Activated T-helper 2 cell treated with anti-CD3 and anti-CD28 coated beads, Interferon-gamma antibody, Interleukin-2, Interleukin-4, amounts not matched to agents 10 μg/mL and 5 μg/mL and 100 μg/mL, durations not matched to agents 14 hours and 24 hours and 36 hours (primary cell): ENCODE data around the gene ASS1. TPM values are rescaled to one million over a fixed set of nuclear protein-coding genes. Genes with fewer than 3 reads are reported as not detected.

Source experiments
- DNase-seq: peaks from one replicate; pipeline ENCODE4 v3.0.0; 2021; ENCODE audit warnings: low spot score
- H3K27ac Mint-ChIP-seq: one replicate; pipeline ENCODE4 v1.8.0; 2021; ENCODE audit warnings: mixed read lengths
- H3K27me3 Mint-ChIP-seq: one replicate; pipeline ENCODE4 v1.8.0; 2021; ENCODE audit warnings: low read depth, mixed read lengths
- H3K36me3 Mint-ChIP-seq: one replicate; pipeline ENCODE4 v1.8.0; 2021; ENCODE audit warnings: low read depth, mixed read lengths
- H3K4me1 Mint-ChIP-seq: one replicate; pipeline ENCODE4 v1.8.0; 2021; ENCODE audit warnings: low read depth, mixed read lengths
- H3K4me3 Mint-ChIP-seq: one replicate; pipeline ENCODE4 v1.8.0; 2021; ENCODE audit warnings: low read depth, mild to moderate bottlenecking, moderate library complexity, mixed read lengths
- H3K9me3 Mint-ChIP-seq: one replicate; pipeline ENCODE4 v1.8.0; 2021; ENCODE audit warnings: mixed read lengths
- intact Hi-C: fragments of 100-400 bp; cut with micrococcal nuclease; formaldehyde crosslinking; loops from one replicate; pipeline ENCODE4 v1.15.1; 2023
- total RNA-seq: library from RNA; stranded (reverse); gene quantifications from 2 replicates; pipeline ENCODE4 v1.2.3, GENCODE V29; 2022

Gene ASS1
- total RNA-seq, 1 donor from 2014 or later, result 3.2 TPM

DNA sequence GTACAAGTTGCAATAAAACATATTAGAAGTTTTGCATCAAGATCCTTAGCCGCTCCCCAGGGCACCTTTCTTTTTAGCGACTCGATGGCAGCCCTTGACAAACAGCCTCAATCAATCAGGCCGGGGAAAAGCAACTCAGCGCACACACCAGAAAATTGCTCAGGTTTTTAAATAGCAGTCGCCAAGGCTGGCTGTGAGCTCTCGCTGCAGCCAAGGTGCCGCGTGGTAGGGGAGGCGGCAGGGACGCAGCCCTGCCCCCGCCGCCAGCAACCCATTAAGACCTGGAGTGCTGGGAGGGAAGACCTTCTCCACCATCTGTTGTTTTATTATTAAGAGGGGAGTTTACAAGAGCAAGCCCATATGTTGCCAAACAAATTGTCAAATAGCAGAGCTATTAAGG lies 22.6 kb downstream of the ASS1 start:
- Mint-ChIP-seq H3K27ac (no peak overlapping the region), H3K27me3 (peaks cover 24% of the 10 kb centered on the region), H3K4me3 (no peak overlapping the region), H3K4me1 (no peaks in the 10 kb centered on the region), H3K36me3 (no peaks in the 10 kb centered on the region), H3K9me3 (no peaks in the 10 kb centered on the region)
- intact Hi-C loops, result no loop called here
- DNase-seq, result no peak

DNA sequence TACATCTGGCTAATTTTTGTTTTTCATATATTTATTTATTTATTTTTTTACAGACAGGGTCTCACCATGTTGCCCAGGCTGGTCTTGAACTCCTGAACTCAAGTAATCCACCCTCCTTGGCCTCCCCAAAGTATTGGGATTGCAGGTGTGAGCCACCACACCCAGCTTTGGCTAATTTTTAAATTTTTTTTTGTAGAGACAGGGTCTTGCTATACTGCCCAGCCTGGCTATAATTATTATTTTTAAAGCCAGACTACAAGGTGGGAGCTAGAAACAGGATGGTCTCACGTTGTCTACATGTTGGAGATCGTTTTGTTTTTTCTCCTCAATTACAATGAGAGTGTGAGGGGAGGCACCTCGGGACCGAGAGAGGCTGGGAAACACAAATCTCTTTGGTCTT lies 23.8 kb downstream of the ASS1 start:
- no peak for DNase-seq
- H3K4me3 Mint-ChIP-seq, result no peak overlapping the region
- no peaks in the 10 kb centered on the region for H3K9me3 Mint-ChIP-seq
- intact Hi-C loops, result no loop called here
- H3K4me1 Mint-ChIP-seq, result no peaks in the 10 kb centered on the region
- no peaks in the 10 kb centered on the region for H3K36me3 Mint-ChIP-seq
- peaks cover 26% of the 10 kb centered on the region for H3K27me3 Mint-ChIP-seq
- no peak overlapping the region for H3K27ac Mint-ChIP-seq

DNA sequence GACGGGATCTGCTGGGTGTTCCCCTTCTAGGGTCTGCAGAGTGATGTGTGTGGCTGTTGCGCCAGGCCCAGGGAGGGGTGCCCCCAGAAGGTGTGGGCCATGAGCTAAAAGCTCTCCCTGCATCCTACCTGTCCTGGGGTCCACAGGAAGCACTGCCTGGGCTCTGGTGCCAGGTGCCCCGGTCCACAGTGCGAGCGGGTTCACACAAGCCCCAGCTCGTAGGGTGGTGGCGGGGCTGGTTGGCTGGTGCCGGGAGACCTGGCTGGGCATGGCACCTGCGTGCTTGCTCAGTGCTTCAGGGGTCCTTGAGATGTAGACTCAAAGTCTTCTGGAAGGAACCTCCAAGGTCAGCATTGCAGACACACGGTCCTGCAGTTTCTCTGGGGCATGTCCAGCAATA lies 25.5 kb downstream of the ASS1 start:
- intact Hi-C loops, result no loop called here
- H3K27ac Mint-ChIP-seq, result no peak overlapping the region
- no peak overlapping the region for H3K4me3 Mint-ChIP-seq
- no peak for DNase-seq
- peaks cover 26% of the 10 kb centered on the region for H3K27me3 Mint-ChIP-seq
- H3K36me3 Mint-ChIP-seq, result no peaks in the 10 kb centered on the region
- H3K9me3 Mint-ChIP-seq, result no peaks in the 10 kb centered on the region
- H3K4me1 Mint-ChIP-seq, result no peaks in the 10 kb centered on the region

DNA sequence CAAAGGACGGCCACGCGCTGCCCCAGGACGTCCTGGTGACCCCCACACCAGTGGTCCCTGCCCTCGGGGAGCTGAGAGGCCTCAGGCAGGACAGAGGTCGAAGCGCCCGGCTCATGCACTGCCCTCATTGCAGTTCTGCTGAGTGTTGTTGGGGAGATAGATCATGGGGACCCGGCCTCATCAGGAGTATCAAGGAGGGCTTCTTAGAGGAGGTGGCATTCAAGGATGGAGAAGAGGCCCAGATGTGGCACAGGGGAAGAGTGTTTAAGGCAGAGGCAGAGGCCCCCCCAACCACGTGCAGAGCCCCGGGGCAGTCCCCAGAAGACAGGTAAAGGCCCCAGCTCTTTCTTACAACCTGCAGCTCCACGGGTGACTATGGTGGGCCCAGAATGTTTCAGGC lies 26.2 kb downstream of the ASS1 start:
- intact Hi-C loops, result no loop called here
- no peak for DNase-seq
- H3K4me1 Mint-ChIP-seq, result no peaks in the 10 kb centered on the region
- no peak overlapping the region for H3K27ac Mint-ChIP-seq
- H3K9me3 Mint-ChIP-seq, result no peaks in the 10 kb centered on the region
- no peak overlapping the region for H3K4me3 Mint-ChIP-seq
- peaks cover 26% of the 10 kb centered on the region for H3K27me3 Mint-ChIP-seq
- H3K36me3 Mint-ChIP-seq, result no peaks in the 10 kb centered on the region

DNA sequence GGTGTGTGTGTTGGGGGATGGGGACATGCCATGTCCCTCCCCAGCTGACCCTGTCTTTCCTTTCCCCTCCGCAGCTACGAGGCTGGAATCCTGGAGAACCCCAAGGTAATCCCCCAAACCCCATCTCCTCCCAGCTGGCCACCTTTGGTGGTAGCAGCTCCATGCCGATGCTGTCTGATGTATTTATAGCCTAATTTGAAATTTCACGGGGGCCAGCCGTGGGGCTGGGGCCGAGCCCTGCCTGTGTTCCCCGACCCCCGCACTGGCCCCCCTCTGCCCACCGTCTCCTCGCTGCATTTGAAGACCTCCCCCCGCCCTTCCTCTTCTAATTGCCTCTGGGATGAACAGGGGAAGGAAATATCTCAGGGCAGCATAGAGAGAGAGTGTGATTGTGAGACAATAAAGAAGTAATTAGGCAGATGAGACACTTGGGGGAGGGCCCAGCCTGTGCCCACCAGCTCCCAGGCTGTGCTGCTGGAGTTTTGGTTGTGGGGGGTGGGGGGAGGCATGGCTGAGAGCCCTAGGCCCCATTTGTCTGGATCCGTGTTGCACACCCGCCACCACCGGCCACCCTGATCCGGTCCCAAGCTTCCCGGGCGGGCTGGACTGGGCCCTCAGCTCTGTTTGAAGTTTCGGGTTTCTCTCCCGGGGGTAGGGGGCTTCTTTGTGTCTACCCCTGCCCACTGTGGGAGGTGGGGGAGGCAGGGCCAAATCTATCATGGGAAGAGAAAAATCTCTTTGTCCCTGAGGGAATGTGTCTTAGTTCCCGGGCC lies 26.8 kb downstream of the ASS1 start:
- no peak overlapping the region for H3K4me3 Mint-ChIP-seq
- intact Hi-C loops, result no loop called here
- no peaks in the 10 kb centered on the region for H3K36me3 Mint-ChIP-seq
- H3K9me3 Mint-ChIP-seq, result no peaks in the 10 kb centered on the region
- peaks cover 28% of the 10 kb centered on the region for H3K27me3 Mint-ChIP-seq
- no peaks in the 10 kb centered on the region for H3K4me1 Mint-ChIP-seq
- no peak overlapping the region for H3K27ac Mint-ChIP-seq
- no peak for DNase-seq

DNA sequence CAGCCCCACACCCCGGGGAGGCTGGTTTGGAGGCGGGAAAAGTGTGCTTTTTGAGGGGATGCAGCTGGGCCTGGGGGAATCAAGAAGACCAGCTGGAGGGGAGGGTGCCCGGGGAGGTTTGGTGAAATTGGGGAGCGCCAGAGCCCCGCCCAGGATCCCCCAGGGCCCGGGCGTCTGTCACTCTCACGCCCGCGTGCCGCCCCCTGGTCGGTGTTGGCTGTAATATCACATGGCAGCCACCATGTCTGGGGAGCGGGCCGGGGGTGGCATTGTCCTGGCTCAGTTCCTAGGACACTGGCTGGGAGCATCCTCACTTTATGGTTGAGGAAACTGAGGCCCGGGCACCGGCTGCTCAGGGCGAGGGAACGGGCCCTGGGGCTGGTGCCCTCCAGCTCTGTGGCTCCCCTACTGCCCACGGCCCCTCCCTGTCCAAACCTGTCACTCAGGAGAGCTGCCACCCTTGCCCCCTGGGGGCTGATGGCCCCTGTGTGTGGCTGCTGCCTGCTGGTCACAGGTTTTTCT lies 27.5 kb downstream of the ASS1 start:
- intact Hi-C loops, result no loop called here
- Mint-ChIP-seq H3K4me1 (no peaks in the 10 kb centered on the region), H3K9me3 (no peaks in the 10 kb centered on the region), H3K27me3 (peaks cover 23% of the 10 kb centered on the region), H3K36me3 (no peaks in the 10 kb centered on the region), H3K27ac (no peak overlapping the region), H3K4me3 (no peak overlapping the region)
- no peak for DNase-seq

DNA sequence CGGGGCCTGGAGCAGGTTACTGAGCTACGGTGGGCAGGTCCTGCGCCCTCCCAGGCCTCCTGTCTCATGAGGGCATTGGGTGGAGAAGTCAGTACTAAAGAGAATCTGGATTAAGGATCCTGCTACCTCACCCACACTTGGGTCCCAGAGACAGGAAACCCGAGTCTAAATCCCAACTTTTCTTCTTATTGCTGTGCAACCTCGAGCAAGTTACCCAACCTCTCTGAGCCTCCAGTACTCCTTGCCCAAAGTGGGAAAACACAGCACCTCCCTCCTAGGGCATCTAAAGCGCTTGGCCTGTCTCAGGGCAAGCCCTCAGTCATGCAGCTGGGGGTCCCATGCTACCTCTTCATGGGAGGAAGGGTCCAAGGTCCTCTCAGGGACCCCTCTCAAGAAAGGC lies 28.2 kb downstream of the ASS1 start:
- H3K9me3 Mint-ChIP-seq, result no peaks in the 10 kb centered on the region
- H3K27me3 Mint-ChIP-seq, result peaks cover 15% of the 10 kb centered on the region
- DNase-seq, result no peak
- intact Hi-C loops, result no loop called here
- H3K4me1 Mint-ChIP-seq, result no peaks in the 10 kb centered on the region
- H3K36me3 Mint-ChIP-seq, result no peaks in the 10 kb centered on the region
- no peak overlapping the region for H3K4me3 Mint-ChIP-seq
- no peak overlapping the region for H3K27ac Mint-ChIP-seq

DNA sequence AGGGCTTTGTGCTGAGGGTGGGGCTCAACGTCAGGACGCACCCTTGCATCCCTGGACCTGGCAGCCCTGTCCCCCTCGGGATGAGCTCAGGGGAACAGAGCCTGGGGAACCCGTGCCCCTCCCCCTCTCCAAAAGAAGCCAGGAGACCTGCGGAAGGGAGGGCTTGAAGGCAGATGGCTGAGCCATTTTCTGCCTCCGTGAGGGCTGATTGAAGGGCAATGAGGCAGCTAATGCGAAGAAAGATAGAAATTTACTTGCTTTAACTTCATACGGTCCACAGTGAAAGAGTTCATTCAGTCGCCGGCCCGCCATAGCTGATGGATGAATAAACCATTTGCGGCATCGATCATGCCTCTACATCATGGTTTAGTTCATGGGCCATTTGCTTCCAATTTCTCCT lies 28.8 kb downstream of the ASS1 start:
- no peaks in the 10 kb centered on the region for H3K36me3 Mint-ChIP-seq
- H3K27ac Mint-ChIP-seq, result no peak overlapping the region
- no peak for DNase-seq
- intact Hi-C loops, result no loop called here
- no peaks in the 10 kb centered on the region for H3K9me3 Mint-ChIP-seq
- H3K4me1 Mint-ChIP-seq, result no peaks in the 10 kb centered on the region
- no peak overlapping the region for H3K4me3 Mint-ChIP-seq
- peaks cover 12% of the 10 kb centered on the region for H3K27me3 Mint-ChIP-seq

DNA sequence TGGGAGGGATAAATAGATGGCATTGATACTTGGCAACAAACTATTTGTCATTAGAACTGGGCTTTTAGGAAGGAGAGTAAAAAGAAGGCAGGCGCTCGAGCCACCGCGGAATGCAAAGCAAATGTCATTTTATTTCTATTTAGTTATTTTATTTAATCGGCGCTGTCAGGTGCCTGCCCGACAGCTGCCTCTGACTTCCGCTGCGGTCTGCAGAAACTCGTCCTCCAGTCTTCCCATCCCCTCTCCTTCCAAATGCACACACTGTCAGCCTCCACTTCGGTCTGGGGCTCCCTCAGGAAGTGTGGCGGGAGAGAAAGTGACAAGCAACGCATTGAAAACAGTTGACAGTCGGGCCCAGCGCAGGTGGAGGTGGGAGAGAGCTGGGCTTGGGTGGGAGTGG lies 29.3 kb downstream of the ASS1 start:
- H3K4me3 Mint-ChIP-seq, result no peak overlapping the region
- no peak overlapping the region for H3K27ac Mint-ChIP-seq
- H3K4me1 Mint-ChIP-seq, result no peaks in the 10 kb centered on the region
- H3K27me3 Mint-ChIP-seq, result peaks cover 7% of the 10 kb centered on the region
- no peaks in the 10 kb centered on the region for H3K36me3 Mint-ChIP-seq
- intact Hi-C loops, result no loop called here
- no peaks in the 10 kb centered on the region for H3K9me3 Mint-ChIP-seq
- no peak for DNase-seq

DNA sequence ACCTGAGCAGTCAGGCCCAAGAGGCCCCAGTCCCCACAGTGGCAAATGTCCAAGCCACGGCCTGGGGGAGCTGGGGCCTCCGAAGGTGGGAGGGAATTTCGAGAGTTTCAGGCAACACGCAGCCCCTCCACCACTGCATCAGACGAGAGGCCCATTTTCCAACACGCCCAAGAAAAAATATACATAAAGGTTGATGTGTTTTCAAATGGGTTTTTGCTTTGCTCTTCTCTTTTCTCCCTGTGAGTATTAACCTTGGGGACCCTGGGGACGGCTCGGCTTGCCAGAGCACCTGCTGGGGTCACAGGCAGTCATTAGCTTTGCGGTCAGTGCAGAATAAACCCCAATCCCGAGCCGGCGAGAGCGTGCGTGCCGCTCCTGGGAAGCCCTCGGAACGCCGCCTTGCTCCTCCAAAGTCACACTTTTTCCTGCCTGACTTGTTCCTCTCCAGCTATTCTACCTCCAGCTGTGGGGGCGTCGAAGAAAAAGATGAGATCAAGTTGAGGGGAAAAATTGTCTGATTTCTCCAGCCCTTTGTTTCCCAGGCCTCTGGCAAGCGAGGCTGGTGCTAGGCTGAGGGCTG lies 31.5 kb downstream of the ASS1 start:
- Mint-ChIP-seq H3K36me3 (no peaks in the 10 kb centered on the region), H3K9me3 (no peaks in the 10 kb centered on the region), H3K27me3 (peaks cover 6% of the 10 kb centered on the region), H3K27ac (no peak overlapping the region), H3K4me1 (no peaks in the 10 kb centered on the region), H3K4me3 (no peak overlapping the region)
- DNase-seq, result no peak
- intact Hi-C loops, result no loop called here

DNA sequence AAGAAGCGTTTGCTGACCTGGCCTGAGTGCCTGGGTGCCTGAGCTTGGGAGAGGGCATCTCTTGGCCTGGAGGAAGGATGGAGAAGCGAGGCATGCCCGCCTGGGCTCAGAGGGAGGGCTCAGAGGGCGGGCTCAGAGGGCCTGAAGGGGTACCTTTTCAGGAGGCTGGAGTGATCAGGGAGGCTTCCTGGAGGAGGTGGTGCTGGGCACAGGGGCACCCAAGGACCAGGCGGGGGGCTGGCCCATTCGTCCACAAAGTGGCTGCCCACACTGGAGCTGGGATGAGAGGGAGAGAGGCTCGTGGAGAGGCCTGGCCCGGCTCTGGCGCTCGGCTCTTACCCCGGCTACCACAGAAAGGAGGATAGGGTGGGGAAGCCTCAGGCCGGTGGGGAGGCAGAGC lies 32.8 kb downstream of the ASS1 start:
- no peak for DNase-seq
- no peak overlapping the region for H3K27ac Mint-ChIP-seq
- H3K4me1 Mint-ChIP-seq, result no peaks in the 10 kb centered on the region
- no peaks in the 10 kb centered on the region for H3K36me3 Mint-ChIP-seq
- peaks cover 6% of the 10 kb centered on the region for H3K27me3 Mint-ChIP-seq
- intact Hi-C loops, result no loop called here
- no peak overlapping the region for H3K4me3 Mint-ChIP-seq
- H3K9me3 Mint-ChIP-seq, result no peaks in the 10 kb centered on the region

DNA sequence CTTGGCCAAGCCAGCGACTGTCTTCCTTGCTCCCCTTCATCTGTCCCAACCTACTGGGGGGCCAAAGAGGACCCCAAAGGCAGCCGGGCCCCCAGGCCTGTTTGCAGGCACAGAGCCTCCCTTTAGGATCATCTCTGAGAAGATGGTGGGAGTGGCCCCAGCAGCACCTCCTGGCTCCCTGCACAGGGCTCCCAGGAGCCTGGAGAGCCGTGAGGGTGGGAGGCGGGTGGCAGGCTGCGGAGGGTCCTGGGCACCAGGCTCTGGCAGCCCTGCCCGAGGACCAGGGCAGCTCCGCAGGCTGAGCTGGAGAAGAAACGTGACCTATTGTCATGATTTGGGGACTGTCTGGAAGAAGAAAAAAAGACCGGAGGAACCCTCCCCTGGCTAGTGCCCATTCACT lies 33.4 kb downstream of the ASS1 start:
- no peak overlapping the region for H3K27ac Mint-ChIP-seq
- H3K27me3 Mint-ChIP-seq, result peaks cover 9% of the 10 kb centered on the region
- H3K36me3 Mint-ChIP-seq, result no peaks in the 10 kb centered on the region
- H3K4me3 Mint-ChIP-seq, result no peak overlapping the region
- H3K4me1 Mint-ChIP-seq, result no peaks in the 10 kb centered on the region
- no peak for DNase-seq
- intact Hi-C loops, result no loop called here
- H3K9me3 Mint-ChIP-seq, result no peaks in the 10 kb centered on the region

DNA sequence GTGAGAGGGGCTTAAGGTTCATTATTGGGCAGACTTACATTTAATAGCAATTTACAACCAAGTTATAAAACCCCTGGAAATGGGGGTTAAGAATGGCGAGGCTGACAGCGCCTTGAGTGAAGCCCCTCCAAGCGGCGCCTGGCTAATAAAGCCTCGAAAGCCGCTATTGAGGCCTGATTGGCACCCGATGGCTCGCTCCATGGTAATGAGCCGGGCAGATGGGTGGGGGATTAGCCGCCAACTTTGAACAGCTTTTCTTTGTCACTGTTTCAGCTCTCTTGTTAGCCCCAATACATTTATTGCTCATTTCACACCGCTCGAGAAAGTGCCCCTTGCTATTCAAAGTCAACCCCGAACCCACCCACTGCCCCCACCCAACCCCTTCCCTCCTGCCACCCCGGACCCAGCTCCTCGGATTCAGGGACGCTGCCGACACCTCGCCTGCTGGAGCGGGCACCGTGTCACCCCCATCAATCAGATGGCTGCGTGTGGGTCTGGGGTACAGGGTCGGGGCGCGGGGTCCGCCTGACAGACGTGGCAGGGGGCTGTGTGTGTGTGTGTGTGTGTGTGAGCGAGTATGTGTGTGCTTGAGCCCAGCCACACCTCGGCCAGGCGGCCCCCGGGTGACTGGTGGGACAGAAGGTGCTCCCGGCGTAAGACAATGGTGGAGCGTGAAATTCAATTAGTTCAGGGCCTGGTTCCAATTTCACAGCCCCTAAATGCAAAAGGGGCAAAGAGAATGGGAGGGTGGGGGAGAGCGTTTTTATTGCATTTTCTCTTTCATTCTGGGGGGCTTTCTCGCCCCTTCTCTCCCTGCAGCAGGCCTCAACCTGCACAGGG lies 34.2 kb downstream of the ASS1 start:
- H3K9me3 Mint-ChIP-seq, result no peaks in the 10 kb centered on the region
- peaks cover 16% of the 10 kb centered on the region for H3K27me3 Mint-ChIP-seq
- no peak overlapping the region for H3K27ac Mint-ChIP-seq
- intact Hi-C loops, result no loop called here
- H3K4me1 Mint-ChIP-seq, result no peaks in the 10 kb centered on the region
- H3K4me3 Mint-ChIP-seq, result no peak overlapping the region
- H3K36me3 Mint-ChIP-seq, result no peaks in the 10 kb centered on the region
- no peak for DNase-seq
